Psoas muscle (tissue), 8 donors: Measurements from ENCODE around the gene CACNG1. TPM values are rescaled to one million over a fixed set of nuclear protein-coding genes. Genes with fewer than 3 reads are reported as not detected.

Experiments used
- ATAC-seq, 4 donors: fragments of 200-7000 bp; cut with Tn5 transposase; one replicate each; pipeline ENCODE4 v1.9.1; 2020; ENCODE audit warnings: moderate library complexity in 3 of 4, mild to moderate bottlenecking in 2 of 4
- DNase-seq, 2 donors: peaks; one replicate each; pipeline ENCODE4 v3.0.0-alpha.2; 2020
- H3K27ac ChIP-seq: fragments of 200-600 bp; one replicate; pipeline ENCODE4 v1.8.0; 2022
- H3K27me3 ChIP-seq, 3 donors: fragments of 200-600 bp in 1 of 3; one replicate each; pipeline versions ENCODE4 v1.6.1 to v1.8.0; 2013 to 2022; ENCODE audit warnings: low read length in 2 of 3, mild to moderate bottlenecking in 2 of 3, moderate library complexity in 1 of 3; ENCODE audit not compliant: insufficient read depth in 3 of 3
- H3K36me3 ChIP-seq, 2 donors: fragments of 200-600 bp in 1 of 2; one replicate each; pipeline versions ENCODE4 v1.6.1 to v1.8.0; 2013 to 2022; ENCODE audit warnings: low read depth in 1 of 2, mild to moderate bottlenecking in 1 of 2, moderate library complexity in 1 of 2; ENCODE audit not compliant: insufficient read depth in 1 of 2
- H3K4me1 ChIP-seq: fragments of 200-600 bp; one replicate; pipeline ENCODE4 v1.8.0; 2022
- H3K4me3 ChIP-seq: fragments of 200-600 bp; one replicate; pipeline ENCODE4 v1.8.0; 2022; ENCODE audit warnings: mild to moderate bottlenecking
- H3K9me3 ChIP-seq: fragments of 200-600 bp; one replicate; pipeline ENCODE4 v1.8.0; 2022
- WGBS, 3 donors: extraction: QIAGEN DNeasy Blood & Tissue Kit; methylation state at CpG; one replicate each; pipeline versions ENCODE4 v1.1.6 to v1.1.7; 2013; 5-methylcytosine and 5-hydroxymethylcytosine counted together
- intact Hi-C, 2 donors: fragments of 100-400 bp; cut with DNase I; formaldehyde crosslinking; loops; one replicate each; pipeline versions ENCODE4 v1.11.0 to v1.14.2; 2022
- polyA plus RNA-seq, 3 donors: library from polyadenylated mRNA; stranded (reverse); fragments of 200-250 nt; gene quantifications; one replicate each; pipeline ENCODE4 v1.2.3, GENCODE V29; 2013
- total RNA-seq, 4 donors: library from RNA; stranded (reverse); fragmentation: NEBNext Ultra II Directional in 2 of 4; extraction: Animal tissue kit (Norgen Biotek cat#: 25700) in 2 of 4; gene quantifications; one replicate each; pipeline versions ENCODE4 v1.2.1 to v1.2.4, GENCODE V29; 2021 to 2023
- TF ChIP-seq, protein P1 (sequence below): fragments of 200-600 bp; IDR thresholded peaks from one replicate; pipeline ENCODE4 v1.8.0; 2022; ENCODE audit warnings: antibody characterized with exemption
- donor health status: healthy with polysubstance abuse.
- donor health status: DM: no; HTN: no; CAD: no; lungs with moderate emphysema.
- donor health status: Bipolar disorder and iron deficiency.
- donor health status: healthy.
- donor health status: DM: yes; HTN: yes; CAD: no.
- donor health status: DM: no; HTN: no; CAD: no.
- donor health status: DM: no; HTN: no; CAD: no.
- donor health status: DM: yes; HTN: yes; CAD: no.

Gene CACNG1
- total and polyA plus RNA-seq, 7 donors = 20.3 to 312 (median 72.5) TPM

DNA sequence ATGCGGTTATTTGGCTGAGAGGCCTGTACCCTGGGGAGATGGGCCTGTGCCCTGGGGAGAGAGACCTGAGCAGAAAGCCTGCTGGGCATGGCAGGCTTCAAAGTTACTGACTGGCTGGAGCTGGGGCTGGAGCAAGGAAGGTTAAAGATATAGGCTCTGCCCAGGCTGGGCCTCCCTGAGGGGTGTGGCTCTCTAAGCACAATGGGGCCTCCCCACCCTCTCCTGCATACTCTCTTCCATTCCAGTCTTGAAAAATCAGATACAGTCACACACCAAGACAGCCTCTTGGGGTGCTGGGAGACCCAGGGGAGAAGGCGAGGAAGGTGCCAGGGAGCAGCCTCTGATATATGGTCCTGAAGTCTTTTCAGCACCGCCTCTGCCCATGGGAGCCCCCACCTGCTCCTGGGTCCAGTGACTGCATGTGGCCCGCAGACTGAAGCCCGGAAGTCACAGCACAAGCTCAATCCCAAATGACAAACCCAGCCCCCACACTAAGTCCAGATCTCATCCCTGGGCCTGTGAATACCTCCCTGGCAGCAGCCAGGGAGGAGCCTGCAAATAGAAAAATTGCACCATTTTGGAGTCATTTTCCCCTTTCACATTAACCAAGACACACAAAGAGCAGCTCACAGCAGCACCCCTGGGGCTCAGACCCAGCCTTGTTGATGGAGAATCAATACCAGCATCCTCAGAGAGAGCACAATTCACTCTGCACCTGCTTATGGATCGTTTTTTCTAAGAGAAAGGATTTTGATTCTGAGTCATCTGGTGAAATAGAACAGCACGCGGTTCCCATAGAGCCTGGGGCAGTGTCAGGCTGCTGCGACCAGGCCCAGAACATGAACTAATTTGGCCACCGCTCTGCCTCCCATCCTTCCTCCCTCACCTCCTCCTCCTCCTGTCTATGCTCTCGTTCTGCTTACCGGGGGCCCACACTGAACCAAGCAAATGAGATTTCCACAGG, 25.6 kb upstream of the CACNG1 start:
- DNase-seq = no peak
- intact Hi-C loops = no loop called here
- no peak overlapping the region for H3K27ac ChIP-seq
- no peak overlapping the region for H3K4me3 ChIP-seq
- H3K9me3 ChIP-seq = no peaks in the 10 kb centered on the region
- no peaks in the 10 kb centered on the region for H3K27me3 ChIP-seq
- no peak for ATAC-seq
- no peaks in the 10 kb centered on the region for H3K36me3 ChIP-seq
- TF ChIP-seq, protein P1, sequence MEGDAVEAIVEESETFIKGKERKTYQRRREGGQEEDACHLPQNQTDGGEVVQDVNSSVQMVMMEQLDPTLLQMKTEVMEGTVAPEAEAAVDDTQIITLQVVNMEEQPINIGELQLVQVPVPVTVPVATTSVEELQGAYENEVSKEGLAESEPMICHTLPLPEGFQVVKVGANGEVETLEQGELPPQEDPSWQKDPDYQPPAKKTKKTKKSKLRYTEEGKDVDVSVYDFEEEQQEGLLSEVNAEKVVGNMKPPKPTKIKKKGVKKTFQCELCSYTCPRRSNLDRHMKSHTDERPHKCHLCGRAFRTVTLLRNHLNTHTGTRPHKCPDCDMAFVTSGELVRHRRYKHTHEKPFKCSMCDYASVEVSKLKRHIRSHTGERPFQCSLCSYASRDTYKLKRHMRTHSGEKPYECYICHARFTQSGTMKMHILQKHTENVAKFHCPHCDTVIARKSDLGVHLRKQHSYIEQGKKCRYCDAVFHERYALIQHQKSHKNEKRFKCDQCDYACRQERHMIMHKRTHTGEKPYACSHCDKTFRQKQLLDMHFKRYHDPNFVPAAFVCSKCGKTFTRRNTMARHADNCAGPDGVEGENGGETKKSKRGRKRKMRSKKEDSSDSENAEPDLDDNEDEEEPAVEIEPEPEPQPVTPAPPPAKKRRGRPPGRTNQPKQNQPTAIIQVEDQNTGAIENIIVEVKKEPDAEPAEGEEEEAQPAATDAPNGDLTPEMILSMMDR = no peak
- peaks cover 13% of the 10 kb centered on the region for H3K4me1 ChIP-seq
- WGBS, 3 donors = 86 to 89% (median 89%) methylated on average over 12 of the region's 12 CpGs

DNA sequence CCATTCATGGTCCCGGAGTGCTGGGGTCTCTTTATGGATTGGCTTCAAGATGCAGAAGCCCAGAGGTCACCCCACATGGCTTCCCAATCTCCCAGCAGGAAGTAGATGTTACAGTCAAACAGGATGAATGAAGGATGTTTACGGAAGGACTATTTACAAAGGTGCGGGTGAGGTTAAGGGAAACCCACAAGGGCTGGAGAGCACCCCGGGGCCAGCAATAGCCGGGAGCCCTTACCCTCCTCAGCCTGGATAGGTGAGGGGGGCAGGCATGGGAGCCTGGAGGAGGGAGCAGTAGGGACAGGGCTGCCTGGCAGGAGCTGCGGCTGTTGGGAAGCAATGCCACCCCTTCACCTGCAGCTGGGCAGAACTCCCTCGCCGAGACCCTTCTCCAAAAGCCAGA, 24.5 kb upstream of the CACNG1 start:
- no peaks in the 10 kb centered on the region for H3K27me3 ChIP-seq
- ATAC-seq = no peak
- no peaks in the 10 kb centered on the region for H3K36me3 ChIP-seq
- TF ChIP-seq, protein P1 = no peak
- H3K4me1 ChIP-seq = peaks cover 13% of the 10 kb centered on the region
- H3K27ac ChIP-seq = no peak overlapping the region
- intact Hi-C loops = no loop called here
- DNase-seq = no peak
- no peak overlapping the region for H3K4me3 ChIP-seq
- WGBS, 3 donors = 84 to 89% (median 89%) methylated on average over 8 of the region's 8 CpGs
- no peaks in the 10 kb centered on the region for H3K9me3 ChIP-seq

DNA sequence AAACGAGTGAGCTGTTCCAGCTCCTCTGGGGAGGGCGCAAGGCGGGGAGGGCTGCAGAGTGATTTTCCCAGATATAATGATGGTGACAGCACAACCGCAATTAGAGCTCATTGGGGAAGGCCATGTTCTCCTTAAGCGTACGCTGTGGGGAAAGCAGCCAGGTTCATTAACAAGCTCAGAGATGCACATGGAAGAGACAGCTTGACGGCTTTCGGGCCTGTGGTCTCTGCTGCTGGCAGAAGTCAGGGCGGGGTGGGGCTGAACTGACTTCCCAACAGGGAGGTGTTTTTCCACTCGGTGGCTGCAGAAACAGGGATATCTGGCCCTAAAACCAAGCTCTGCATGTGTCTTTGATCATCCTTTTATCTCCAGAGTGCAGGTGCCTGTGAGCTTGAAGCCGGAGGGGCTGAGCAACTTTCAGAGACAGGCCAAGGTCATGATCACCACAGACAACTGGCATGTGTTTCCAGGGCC, 24.0 kb upstream of the CACNG1 start:
- H3K27ac ChIP-seq = no peak overlapping the region
- H3K9me3 ChIP-seq = no peaks in the 10 kb centered on the region
- H3K36me3 ChIP-seq = no peaks in the 10 kb centered on the region
- no peaks in the 10 kb centered on the region for H3K27me3 ChIP-seq
- DNase-seq (no peak), ATAC-seq (no peak)
- no peak overlapping the region for H3K4me3 ChIP-seq
- 78 to 84% (median 79%) methylated on average over 11 of the region's 11 CpGs for WGBS, 3 donors
- intact Hi-C loops = no loop called here
- peaks cover 13% of the 10 kb centered on the region for H3K4me1 ChIP-seq
- TF ChIP-seq, protein P1 = no peak

DNA sequence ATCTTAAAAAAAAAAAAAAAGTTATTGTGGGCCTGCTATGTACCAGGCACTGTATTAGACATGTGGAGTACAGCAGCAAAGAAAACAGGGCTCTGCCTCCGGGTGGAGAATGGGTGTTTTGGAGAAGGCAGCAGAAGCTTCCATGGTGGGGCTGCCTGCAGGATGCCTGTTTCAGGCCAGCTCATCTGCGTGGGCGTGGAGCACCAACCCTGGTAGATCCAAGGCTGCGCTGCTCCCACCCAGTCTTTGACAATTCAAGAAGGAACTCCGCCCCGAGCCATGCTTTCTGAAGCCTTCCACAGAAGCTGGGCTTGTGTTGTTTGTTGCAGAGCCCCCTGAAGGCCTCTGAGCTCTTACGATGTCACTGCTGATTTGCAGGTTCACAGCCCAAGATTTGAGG, 23.2 kb upstream of the CACNG1 start:
- Histone ChIP-seq H3K36me3 (no peaks in the 10 kb centered on the region), H3K27ac (no peak overlapping the region), H3K9me3 (no peaks in the 10 kb centered on the region), H3K4me1 (peaks cover 13% of the 10 kb centered on the region), H3K27me3 (no peaks in the 10 kb centered on the region), H3K4me3 (no peak overlapping the region)
- no peak for ATAC-seq
- TF ChIP-seq, protein P1 = no peak
- intact Hi-C loops = no loop called here
- 92 to 95% (median 92%) methylated on average over 7 of the region's 7 CpGs for WGBS, 3 donors
- DNase-seq = no peak
